Muscle of leg (tissue), 11 donors: Measurements from ENCODE around the gene MAD1L1. TPM values are rescaled to one million over a fixed set of nuclear protein-coding genes. Genes with fewer than 3 reads are reported as not detected.

Experiments used
- DNase-seq: peaks from one replicate; pipeline ENCODE4 v3.0.0; 2013
- H3K27ac ChIP-seq: one replicate; pipeline ENCODE4 v1.5.1; 2013; ENCODE audit warnings: mild to moderate bottlenecking, low read length, control low read depth
- H3K27me3 ChIP-seq: one replicate; pipeline ENCODE4 v1.6.1; 2013; ENCODE audit warnings: low read length; ENCODE audit not compliant: control insufficient read depth, insufficient read depth
- H3K36me3 ChIP-seq: one replicate; pipeline ENCODE4 v1.6.1; 2013; ENCODE audit warnings: low read length; ENCODE audit not compliant: control insufficient read depth, insufficient read depth
- H3K4me1 ChIP-seq: one replicate; pipeline ENCODE4 v1.6.1; 2013; ENCODE audit warnings: low read length; ENCODE audit not compliant: control insufficient read depth, insufficient read depth
- H3K4me3 ChIP-seq: one replicate; pipeline ENCODE4 v1.5.1; 2013; ENCODE audit warnings: low read length, control low read depth
- H3K9me3 ChIP-seq: replicated peaks from 2 replicates; pipeline ENCODE4 v1.6.1; 2013; ENCODE audit warnings: low read depth, low read length; ENCODE audit not compliant: control insufficient read depth
- WGBS: methylation state at CpG from one replicate; pipeline ENCODE4 v1.1.5; 2013; ENCODE audit warnings: missing lambda C conversion rate; ENCODE audit not compliant: insufficient coverage; 5-methylcytosine and 5-hydroxymethylcytosine counted together
- polyA plus RNA-seq, 8 donors: library from polyadenylated mRNA; unstranded; fragments of 120-200 nt; gene quantifications; one replicate each; pipeline versions ENCODE4 v1.2.1 to v1.2.3, GENCODE V29; 2013; ENCODE audit warnings: inconsistent platforms in 1 of 8, low replicate concordance in 1 of 8; ENCODE audit not compliant: insufficient read length in 8 of 8, insufficient read depth in 1 of 8
- total RNA-seq: library from RNA; stranded (reverse); fragments of 120-200 nt; gene quantifications from one replicate; pipeline ENCODE4 v1.2.4, GENCODE V29; 2013

The MAD1L1 gene
- total and polyA plus RNA-seq, 9 donors, result 19.1 to 38.7 (median 21.8) TPM

GRCh38 chr7:1956611-1957470 lies 275.9 kb downstream of the MAD1L1 start:
- Histone ChIP-seq H3K9me3 (no peaks in the 10 kb centered on the region), H3K4me3 (no peak overlapping the region), H3K36me3 (peaks cover 12% of the 10 kb centered on the region), H3K27ac (no peak overlapping the region), H3K27me3 (no peaks in the 10 kb centered on the region), H3K4me1 (no peaks in the 10 kb centered on the region)
- no peak for DNase-seq
- 90% methylated on average over 20 of the region's 30 CpGs for WGBS

GRCh38 chr7:1956141-1956540 lies 276.6 kb downstream of the MAD1L1 start:
- H3K27me3 ChIP-seq, result no peaks in the 10 kb centered on the region
- no peak overlapping the region for H3K27ac ChIP-seq
- H3K9me3 ChIP-seq, result no peaks in the 10 kb centered on the region
- DNase-seq, result no peak
- H3K4me3 ChIP-seq, result no peak overlapping the region
- H3K36me3 ChIP-seq, result peaks cover 12% of the 10 kb centered on the region
- WGBS, result 90% methylated on average over 4 of the region's 8 CpGs
- H3K4me1 ChIP-seq, result peaks cover 5% of the 10 kb centered on the region

- 65% methylated on average over 18 of the region's 22 CpGs for WGBS
- peaks cover 15% of the 10 kb centered on the region for H3K4me1 ChIP-seq
- H3K9me3 ChIP-seq, result no peaks in the 10 kb centered on the region
- no peaks in the 10 kb centered on the region for H3K27me3 ChIP-seq
- H3K27ac ChIP-seq, result no peak overlapping the region
- peak; percentile 48 for DNase-seq
- H3K4me3 ChIP-seq, result no peak overlapping the region
- H3K36me3 ChIP-seq, result peaks cover 12% of the 10 kb centered on the region
These were observed 278.3 kb downstream of the MAD1L1 start for GRCh38 chr7:1954366-1955004.

GRCh38 chr7:1953199-1954190 lies 279.2 kb downstream of the MAD1L1 start:
- Histone ChIP-seq H3K9me3 (no peaks in the 10 kb centered on the region), H3K36me3 (peaks cover 12% of the 10 kb centered on the region), H3K4me1 (peaks cover 15% of the 10 kb centered on the region), H3K27ac (no peak overlapping the region), H3K27me3 (no peaks in the 10 kb centered on the region), H3K4me3 (no peak overlapping the region)
- 89% methylated on average over 40 of the region's 45 CpGs for WGBS
- no peak for DNase-seq

- DNase-seq, result no peak
- H3K36me3 ChIP-seq, result peaks cover 12% of the 10 kb centered on the region
- H3K9me3 ChIP-seq, result no peaks in the 10 kb centered on the region
- H3K27ac ChIP-seq, result no peak overlapping the region
- H3K4me1 ChIP-seq, result peaks cover 15% of the 10 kb centered on the region
- WGBS, result 93% methylated on average over 13 of the region's 15 CpGs
- no peak overlapping the region for H3K4me3 ChIP-seq
- H3K27me3 ChIP-seq, result no peaks in the 10 kb centered on the region
These were observed 280.0 kb downstream of the MAD1L1 start for GRCh38 chr7:1952781-1953180.

- DNase-seq, result no peak
These were observed 280.5 kb downstream of the MAD1L1 start for GRCh38 chr7:1952169-1952760.

GRCh38 chr7:1951600-1951999 lies 281.1 kb downstream of the MAD1L1 start:
- H3K36me3 ChIP-seq, result peaks cover 6% of the 10 kb centered on the region
- H3K4me1 ChIP-seq, result peaks cover 15% of the 10 kb centered on the region
- no peak overlapping the region for H3K27ac ChIP-seq
- WGBS, result 87% methylated on average over 17 of the region's 17 CpGs
- no peak overlapping the region for H3K4me3 ChIP-seq
- H3K27me3 ChIP-seq, result no peaks in the 10 kb centered on the region
- H3K9me3 ChIP-seq, result no peaks in the 10 kb centered on the region
- DNase-seq, result no peak

More at GRCh38 chr7:1952169-1952760, 280.5 kb downstream of the MAD1L1 start:
- no peak overlapping the region for H3K27ac ChIP-seq
- no peak overlapping the region for H3K4me3 ChIP-seq
- WGBS, result 93% methylated on average over 25 of the region's 28 CpGs
- H3K36me3 ChIP-seq, result peaks cover 12% of the 10 kb centered on the region
- H3K9me3 ChIP-seq, result no peaks in the 10 kb centered on the region
- peaks cover 15% of the 10 kb centered on the region for H3K4me1 ChIP-seq
- no peaks in the 10 kb centered on the region for H3K27me3 ChIP-seq

GRCh38 chr7:1951159-1951536 lies 281.6 kb downstream of the MAD1L1 start:
- H3K36me3 ChIP-seq, result peaks cover 3% of the 10 kb centered on the region
- H3K27me3 ChIP-seq, result no peaks in the 10 kb centered on the region
- peak; percentile 76 for DNase-seq
- 56% methylated on average over 9 of the region's 10 CpGs for WGBS
- H3K4me1 ChIP-seq, result peaks cover 15% of the 10 kb centered on the region
- H3K27ac ChIP-seq, result no peak overlapping the region
- no peaks in the 10 kb centered on the region for H3K9me3 ChIP-seq
- no peak overlapping the region for H3K4me3 ChIP-seq

GRCh38 chr7:1950452-1951158 lies 282.1 kb downstream of the MAD1L1 start:
- no peak overlapping the region for H3K4me3 ChIP-seq
- no peaks in the 10 kb centered on the region for H3K9me3 ChIP-seq
- no peaks in the 10 kb centered on the region for H3K27me3 ChIP-seq
- DNase-seq, result no peak
- no peak overlapping the region for H3K27ac ChIP-seq
- H3K36me3 ChIP-seq, result no peaks in the 10 kb centered on the region
- WGBS, result 77% methylated on average over 22 of the region's 26 CpGs
- peaks cover 15% of the 10 kb centered on the region for H3K4me1 ChIP-seq
